Breast epithelium (tissue), 4 donors: ENCODE data around the gene A4GALT. TPM values are rescaled to one million over a fixed set of nuclear protein-coding genes. Genes with fewer than 3 reads are reported as not detected.

Experiments
- DNase-seq, 2 donors: peaks; one replicate each; pipeline ENCODE4 v3.0.0-alpha.2; 2019; ENCODE audit warnings: low spot score in 2 of 2
- H3K27ac ChIP-seq, 2 donors: fragments of 200-600 bp; sonication (generic) in 1 of 2; one replicate each; pipeline ENCODE4 v1.5.1; 2016 to 2019; ENCODE audit warnings: mild to moderate bottlenecking in 1 of 2
- H3K27me3 ChIP-seq, 2 donors: fragments of 200-600 bp; sonication (generic) in 1 of 2; one replicate each; pipeline versions ENCODE4 v1.5.1 to v1.6.0; 2017 to 2019; ENCODE audit warnings: control low read depth in 1 of 2, mild to moderate bottlenecking in 1 of 2
- H3K36me3 ChIP-seq: fragments of 200-600 bp; one replicate; pipeline ENCODE4 v1.5.1; 2019
- H3K4me1 ChIP-seq, 2 donors: fragments of 200-600 bp; sonication (generic); one replicate each; pipeline ENCODE4 v1.5.1; 2016 to 2019; ENCODE audit warnings: control low read depth in 1 of 2
- H3K4me3 ChIP-seq, 3 donors: fragments of 200-600 bp; sonication (generic); 1 replicate in 2 of 3; 2 replicates in 1 of 3; pipeline ENCODE4 v1.5.1; 2016 to 2019; ENCODE audit warnings: mild to moderate bottlenecking in 3 of 3, moderate library complexity in 2 of 3
- H3K9me3 ChIP-seq, 2 donors: fragments of 200-600 bp; sonication (generic) in 1 of 2; one replicate each; pipeline ENCODE4 v1.5.1; 2016 to 2019; ENCODE audit warnings: control low read depth in 1 of 2
- CTCF ChIP-seq, 3 donors: fragments of 450-650 bp; IDR thresholded peaks; one replicate each; pipeline ENCODE4 v1.5.1; 2016 to 2017; ENCODE audit warnings: antibody characterized with exemption in 3 of 3, mild to moderate bottlenecking in 3 of 3, moderate library complexity in 3 of 3
- POLR2A ChIP-seq: fragments of 450-650 bp; IDR thresholded peaks from one replicate; pipeline ENCODE4 v1.6.1; 2016; ENCODE audit warnings: antibody characterized with exemption, mild to moderate bottlenecking, moderate library complexity
- POLR2AphosphoS5 ChIP-seq, 3 donors: sonication (generic); formaldehyde crosslinking; IDR thresholded peaks; one replicate each; pipeline ENCODE4 v1.6.1; 2017; ENCODE audit warnings: antibody characterized with exemption in 3 of 3
- intact Hi-C: fragments of 100-400 bp; cut with DNase I; formaldehyde crosslinking; loops from one replicate; pipeline ENCODE4 v1.15.1; 2023; ENCODE audit warnings: low total_unique reads
- total RNA-seq, 3 donors: library from RNA; depleted of rRNA; stranded (reverse); fragments of >200 nt; gene quantifications; one replicate each; pipeline ENCODE4 v1.1.0, GENCODE V29; 2016

The A4GALT gene
- total RNA-seq, 3 donors from 2014 or later, result 6.6 to 32.8 (median 22.9) TPM

DNA sequence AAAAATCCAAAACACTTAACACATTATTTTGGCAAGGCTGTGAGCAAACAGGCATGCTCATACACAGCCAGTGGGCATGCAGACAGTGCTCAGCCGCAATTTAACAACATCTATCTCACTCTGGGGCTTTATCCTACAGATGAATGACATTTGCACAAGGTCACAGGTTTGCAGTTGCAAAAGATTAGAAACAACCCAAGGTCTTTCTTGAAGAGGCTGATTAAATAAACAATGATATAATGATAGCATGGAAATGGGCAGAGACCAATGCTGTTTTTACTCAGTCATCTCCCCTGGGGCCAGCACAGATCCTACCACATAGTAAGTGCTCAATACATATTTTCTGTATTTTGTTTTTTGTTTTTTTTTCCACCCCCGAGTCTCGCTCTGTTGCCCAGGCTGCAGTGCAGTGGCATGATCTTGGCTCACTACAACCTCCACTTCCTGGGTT lies 9.4 kb downstream of the A4GALT start:
- Histone ChIP-seq H3K4me1 (no peaks in the 10 kb centered on the region), H3K27ac (peak overlapping the region in 1 of 2 donors; percentile 54), H3K4me3 (no peak overlapping the region), H3K9me3 (peaks cover 9 to 11% of the 10 kb centered on the region in 2 donors), H3K36me3 (no peaks in the 10 kb centered on the region), H3K27me3 (no peaks in the 10 kb centered on the region)
- intact Hi-C loops, result no loop called here
- TF ChIP-seq CTCF (IDR thresholded peaks at IDR 0.05) (no peak), POLR2A (no peak), POLR2AphosphoS5 (IDR thresholded peaks at IDR 0.05) (no peak)
- DNase-seq, result no peak

DNA sequence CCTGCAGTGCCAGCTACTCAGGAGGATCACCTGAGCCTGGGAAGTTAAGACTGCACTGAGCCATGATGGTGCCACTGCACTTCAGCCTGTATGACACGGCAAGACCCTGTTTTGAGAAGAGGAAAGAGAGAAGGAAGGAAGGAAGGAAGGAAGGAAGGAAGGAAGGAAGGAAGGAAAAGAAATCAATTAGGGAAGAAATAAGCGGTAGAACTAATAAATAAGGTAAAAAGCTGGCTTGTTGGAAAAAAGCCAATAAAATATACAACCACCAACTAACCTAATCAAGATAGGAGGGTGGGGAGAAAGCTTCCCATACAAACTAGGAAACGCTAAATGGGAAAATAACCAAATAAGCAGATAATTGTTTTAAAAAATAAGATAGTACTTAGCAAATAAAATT lies 12.3 kb downstream of the A4GALT start:
- intact Hi-C loops, result no loop called here
- no peak for DNase-seq
- TF ChIP-seq POLR2A (no peak), POLR2AphosphoS5 (IDR thresholded peaks at IDR 0.05) (no peak), CTCF (IDR thresholded peaks at IDR 0.05) (no peak)
- peaks cover 9 to 11% of the 10 kb centered on the region in 2 donors for H3K9me3 ChIP-seq
- H3K36me3 ChIP-seq, result no peaks in the 10 kb centered on the region
- H3K4me3 ChIP-seq, result no peak overlapping the region
- H3K27ac ChIP-seq, result no peak overlapping the region
- H3K27me3 ChIP-seq, result no peaks in the 10 kb centered on the region
- no peaks in the 10 kb centered on the region for H3K4me1 ChIP-seq

GRCh38 chr22:42707496-42707895 lies 13.2 kb downstream of the A4GALT start:
- H3K9me3 ChIP-seq, result peaks cover 9 to 11% of the 10 kb centered on the region in 2 donors

GRCh38 chr22:42704896-42705295 lies 15.8 kb downstream of the A4GALT start:
- Histone ChIP-seq H3K27me3 (no peaks in the 10 kb centered on the region), H3K27ac (no peak overlapping the region), H3K36me3 (no peaks in the 10 kb centered on the region), H3K4me3 (no peak overlapping the region), H3K4me1 (no peaks in the 10 kb centered on the region), H3K9me3 (peaks cover 0 to 9% of the 10 kb centered on the region in 2 donors)
- no peak for DNase-seq
- TF ChIP-seq POLR2AphosphoS5 (IDR thresholded peaks at IDR 0.05), result no peak
- no peak for TF ChIP-seq CTCF (IDR thresholded peaks at IDR 0.05)
- TF ChIP-seq POLR2A, result no peak
- intact Hi-C loops, result no loop called here

More at GRCh38 chr22:42707496-42707895, 13.2 kb downstream of the A4GALT start:
- Histone ChIP-seq H3K4me1 (no peaks in the 10 kb centered on the region), H3K36me3 (no peaks in the 10 kb centered on the region), H3K27me3 (no peaks in the 10 kb centered on the region), H3K27ac (no peak overlapping the region), H3K4me3 (no peak overlapping the region)
- no peak for TF ChIP-seq POLR2A
- TF ChIP-seq POLR2AphosphoS5 (IDR thresholded peaks at IDR 0.05), result no peak
- no peak for TF ChIP-seq CTCF (IDR thresholded peaks at IDR 0.05)
- no peak for DNase-seq
- intact Hi-C loops, result no loop called here

DNA sequence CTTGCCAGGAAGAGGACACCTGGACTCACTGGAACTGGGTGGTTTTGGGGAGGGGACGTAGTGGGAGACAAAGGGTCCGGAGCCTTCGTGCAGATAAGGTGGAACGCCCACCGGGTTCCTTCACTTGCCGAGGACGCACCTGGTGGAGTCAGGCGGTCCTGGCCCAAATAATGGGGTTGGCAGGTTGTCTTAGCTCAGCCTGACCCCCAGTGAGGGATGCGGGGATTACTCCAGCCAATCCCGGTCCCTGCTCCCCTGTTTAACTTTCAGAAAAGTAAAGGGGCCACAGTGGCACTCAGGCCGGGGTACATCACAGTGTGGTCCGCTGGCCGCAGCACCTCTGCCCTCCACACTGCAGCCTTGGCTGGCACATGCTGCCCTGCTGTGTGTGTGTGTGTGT lies 18.0 kb downstream of the A4GALT start:
- Histone ChIP-seq H3K27ac (no peak overlapping the region), H3K4me1 (no peaks in the 10 kb centered on the region), H3K9me3 (no peaks in the 10 kb centered on the region), H3K4me3 (no peak overlapping the region), H3K27me3 (no peaks in the 10 kb centered on the region), H3K36me3 (no peaks in the 10 kb centered on the region)
- no peak for DNase-seq
- intact Hi-C loops, result no loop called here
- no peak for TF ChIP-seq POLR2AphosphoS5 (IDR thresholded peaks at IDR 0.05)
- TF ChIP-seq POLR2A, result no peak
- TF ChIP-seq CTCF (IDR thresholded peaks at IDR 0.05), result no peak
